GM19193 (cell line): ENCODE measurements around the gene PAQR9.

ENCODE experiments used
- POLR2A ChIP-seq: IDR thresholded peaks from 4 replicates; pipeline ENCODE4 v1.6.1; 2011; ENCODE audit not compliant: insufficient read depth, insufficient read length; ENCODE audit errors: extremely low read depth

The PAQR9 gene

GRCh38 chr3:142987707-142988106, 24.2 kb upstream of the PAQR9 start:
- no peak for TF ChIP-seq POLR2A

- TF ChIP-seq POLR2A = no peak
Observed at GRCh38 chr3:142987080-142987700, 23.7 kb upstream of the PAQR9 start.

GRCh38 chr3:142984255-142984654, 20.8 kb upstream of the PAQR9 start:
- TF ChIP-seq POLR2A = no peak

GRCh38 chr3:142983318-142983717, 19.8 kb upstream of the PAQR9 start:
- TF ChIP-seq POLR2A = no peak

- no peak for TF ChIP-seq POLR2A
Observed at GRCh38 chr3:142982038-142982773, 18.7 kb upstream of the PAQR9 start.

GRCh38 chr3:142981108-142981507, 17.6 kb upstream of the PAQR9 start:
- no peak for TF ChIP-seq POLR2A

GRCh38 chr3:142977399-142977728, 13.9 kb upstream of the PAQR9 start:
- no peak for TF ChIP-seq POLR2A

- no peak for TF ChIP-seq POLR2A
Observed at GRCh38 chr3:142976621-142977398, 13.3 kb upstream of the PAQR9 start.

- TF ChIP-seq POLR2A = no peak
Observed at GRCh38 chr3:142975316-142975995, 12.0 kb upstream of the PAQR9 start.

GRCh38 chr3:142973217-142974009, 9.9 kb upstream of the PAQR9 start:
- no peak for TF ChIP-seq POLR2A

- no peak for TF ChIP-seq POLR2A
Observed at GRCh38 chr3:142972092-142972753, 8.7 kb upstream of the PAQR9 start.

- no peak for TF ChIP-seq POLR2A
Observed at GRCh38 chr3:142971431-142971830, 8.0 kb upstream of the PAQR9 start.

GRCh38 chr3:142968319-142969025, 5.0 kb upstream of the PAQR9 start:
- TF ChIP-seq POLR2A = no peak
